B cell (primary cell): ENCODE measurements around the gene SH3D19. TPM values are rescaled to one million over a fixed set of nuclear protein-coding genes. Genes with fewer than 3 reads are reported as not detected.

Experiments
- ATAC-seq: fragments of 200-7000 bp; cut with Tn5 transposase; one replicate; pipeline ENCODE4 v1.10.0; 2021; ENCODE audit warnings: low read depth, mild to moderate bottlenecking, moderate number of reproducible peaks, moderate library complexity
- CTCF ChIA-PET: fragments of 350-600 bp; sonication (Branson Sonifier 250); formaldehyde crosslinking; loops from one replicate; lab custom pipeline; 2021; ENCODE audit warnings: antibody characterized with exemption, inconsistent platforms; lab: Charles Lee
- POLR2A ChIA-PET: fragments of 350-600 bp; sonication (Branson Sonifier 250); formaldehyde crosslinking; loops from one replicate; lab custom pipeline; 2021; ENCODE audit warnings: antibody characterized with exemption; lab: Charles Lee
- DNase-seq: peaks from one replicate; pipeline ENCODE4 v3.0.0; 2013
- H2AFZ ChIP-seq: 2 replicates; pipeline ENCODE4 v1.6.1; 2012; ENCODE audit warnings: mild to moderate bottlenecking, low read depth, low read length; ENCODE audit not compliant: insufficient read depth, poor library complexity, severe bottlenecking
- H3K27ac ChIP-seq, 2 donors: 1 replicate in 1 of 2; 2 replicates in 1 of 2; pipeline ENCODE4 v1.5.1; 2012 to 2013; ENCODE audit warnings: low read length in 2 of 2, mild to moderate bottlenecking in 2 of 2, moderate library complexity in 1 of 2
- H3K27me3 ChIP-seq, 4 experiments: fragments of 200-600 bp in 1 of 4; sonication (generic) in 1 of 4; replicated peaks in 1 of 4; 1 replicate in 2 of 4; 2 replicates in 2 of 4; pipeline versions ENCODE4 v1.6.1 to v1.7.0; 2013 to 2016; ENCODE audit warnings: low read length in 3 of 4, mild to moderate bottlenecking in 2 of 4, mixed read lengths in 1 of 4, moderate library complexity in 1 of 4; ENCODE audit not compliant: insufficient read depth in 4 of 4, control insufficient read depth in 3 of 4; ENCODE audit errors: control extremely low read depth in 1 of 4
- H3K36me3 ChIP-seq, 2 experiments: replicated peaks in 1 of 2; 1 replicate in 1 of 2; 2 replicates in 1 of 2; pipeline versions ENCODE4 v1.6.1 to v1.7.1; 2013; ENCODE audit warnings: low read length in 1 of 2; ENCODE audit not compliant: insufficient read depth in 2 of 2, control insufficient read depth in 1 of 2; ENCODE audit errors: control extremely low read depth in 1 of 2, extremely low read depth in 1 of 2
- H3K4me1 ChIP-seq, 2 donors: fragments of 200-600 bp in 1 of 2; sonication (generic) in 1 of 2; 1 replicate in 1 of 2; 2 replicates in 1 of 2; pipeline versions ENCODE4 v1.5.1 to v1.6.1; 2013 to 2017; ENCODE audit warnings: low read length in 2 of 2; ENCODE audit not compliant: control insufficient read depth in 2 of 2, insufficient read depth in 2 of 2
- H3K4me2 ChIP-seq: replicated peaks from 2 replicates; pipeline ENCODE3; 2012; ENCODE audit warnings: mild to moderate bottlenecking, low read depth, low read length; ENCODE audit not compliant: poor library complexity, severe bottlenecking
- H3K4me3 ChIP-seq, 5 experiments: fragments of 200-600 bp in 1 of 5; sonication (generic) in 1 of 5; 1 replicate in 3 of 5; 2 replicates in 2 of 5; pipeline versions ENCODE4 v1.5.1 to v1.7.0; 2011 to 2016; ENCODE audit warnings: low read length in 4 of 5, mild to moderate bottlenecking in 4 of 5, low read depth in 2 of 5, control low read depth in 1 of 5, moderate library complexity in 1 of 5; ENCODE audit not compliant: insufficient read depth in 1 of 5; ENCODE audit errors: control extremely low read depth in 1 of 5, extremely low read depth in 1 of 5
- H3K79me2 ChIP-seq: fragments of 200-600 bp; sonication (generic); one replicate; pipeline ENCODE4 v1.6.0; 2016; ENCODE audit warnings: low read length; ENCODE audit not compliant: control insufficient read depth, insufficient read depth
- H3K9ac ChIP-seq: fragments of 200-600 bp; sonication (generic); 2 replicates; pipeline ENCODE4 v1.6.1; 2017; ENCODE audit warnings: mild to moderate bottlenecking, low read length, moderate library complexity
- H3K9me3 ChIP-seq, 3 donors: one replicate each; pipeline versions ENCODE4 v1.6.1 to v1.7.1; 2013; ENCODE audit warnings: low read length in 2 of 3; ENCODE audit not compliant: control insufficient read depth in 2 of 3, insufficient read depth in 1 of 3; ENCODE audit errors: control extremely low read depth in 1 of 3
- H4K20me1 ChIP-seq: 2 replicates; pipeline ENCODE4 v1.6.0; 2012; ENCODE audit warnings: mild to moderate bottlenecking, low read length; ENCODE audit not compliant: insufficient read depth, control insufficient read depth, poor library complexity, severe bottlenecking
- H3K27ac Mint-ChIP-seq: one replicate; pipeline ENCODE4 v1.8.0; 2021; ENCODE audit warnings: mixed read lengths
- H3K27me3 Mint-ChIP-seq: one replicate; pipeline ENCODE4 v1.8.0; 2021; ENCODE audit warnings: mixed read lengths
- H3K4me1 Mint-ChIP-seq: one replicate; pipeline ENCODE4 v1.8.0; 2021; ENCODE audit warnings: mixed read lengths
- H3K4me3 Mint-ChIP-seq: one replicate; pipeline ENCODE4 v1.8.0; 2021; ENCODE audit warnings: mixed read lengths
- H3K9me3 Mint-ChIP-seq: one replicate; pipeline ENCODE4 v1.8.0; 2022; ENCODE audit warnings: mixed read lengths; ENCODE audit not compliant: insufficient read depth
- CTCF ChIP-seq: fragments of 200-600 bp; IDR thresholded peaks from one replicate; pipeline ENCODE4 v1.8.0; 2022; ENCODE audit warnings: antibody characterized with exemption, mild to moderate bottlenecking
- EZH2 ChIP-seq: IDR thresholded peaks from 2 replicates; pipeline ENCODE4 v1.6.1; 2012; ENCODE audit warnings: borderline replicate concordance, low read depth, mild to moderate bottlenecking, moderate library complexity, low read length; ENCODE audit not compliant: insufficient read depth, poor library complexity, severe bottlenecking
- WGBS: methylation state at CpG from one replicate; pipeline ENCODE4 v1.1.5; 2013; ENCODE audit warnings: missing lambda C conversion rate; ENCODE audit not compliant: insufficient coverage; 5-methylcytosine and 5-hydroxymethylcytosine counted together
- intact Hi-C: fragments of 100-400 bp; cut with micrococcal nuclease; formaldehyde crosslinking; loops from one replicate; pipeline ENCODE4 v1.10.0; 2022
- polyA plus RNA-seq: library from polyadenylated mRNA; depleted of rRNA; stranded (reverse); fragments of >200 nt; gene quantifications from 2 replicates; pipeline ENCODE4 v1.2.3, GENCODE V29; 2012
- total RNA-seq, 2 donors: library from RNA; stranded (reverse); fragments of 120-200 nt in 1 of 2; gene quantifications; 1 replicate in 1 of 2; 2 replicates in 1 of 2; pipeline versions ENCODE4 v1.2.3 to v1.2.4, GENCODE V29; 2013 to 2022

The SH3D19 gene
- total and polyA plus RNA-seq, 2 donors (not counting 1 experiment from before 2014, with no cell fraction given) = 0.01 TPM; not detected in 1

GRCh38 chr4:151207868-151208267 lies 117.5 kb downstream of the SH3D19 start:
- no peaks in the 10 kb centered on the region for H3K27me3 ChIP-seq
- CTCF ChIA-PET = no interaction called here
- H3K27me3 Mint-ChIP-seq = no peaks in the 10 kb centered on the region
- H3K4me1 ChIP-seq = no peaks in the 10 kb centered on the region
- no peak for ATAC-seq
- no peaks in the 10 kb centered on the region for H3K9me3 ChIP-seq
- intact Hi-C loops = no loop called here
- no peaks in the 10 kb centered on the region for H3K79me2 ChIP-seq
- TF ChIP-seq EZH2 (no peak), CTCF (no peak)
- no peak overlapping the region for H3K4me2 ChIP-seq
- no peak overlapping the region for H3K9ac ChIP-seq
- H3K4me3 Mint-ChIP-seq = no peak overlapping the region
- no peak overlapping the region for H2AFZ ChIP-seq
- H3K27ac Mint-ChIP-seq = no peak overlapping the region
- no peaks in the 10 kb centered on the region for H3K9me3 Mint-ChIP-seq
- no peak overlapping the region for H3K27ac ChIP-seq
- no peak overlapping the region for H3K4me3 ChIP-seq
- WGBS = no CpG with 5 or more reads among the region's 1 CpG
- no peak for DNase-seq
- H3K36me3 ChIP-seq = no peaks in the 10 kb centered on the region
- POLR2A ChIA-PET = no interaction called here
- H3K4me1 Mint-ChIP-seq = no peaks in the 10 kb centered on the region
- no peaks in the 10 kb centered on the region for H4K20me1 ChIP-seq

GRCh38 chr4:151207186-151207585 lies 118.2 kb downstream of the SH3D19 start:
- no CpG with 5 or more reads among the region's 1 CpG for WGBS

More at GRCh38 chr4:151207186-151207585, 118.2 kb downstream of the SH3D19 start:
- H4K20me1 ChIP-seq = no peaks in the 10 kb centered on the region
- H3K27me3 ChIP-seq = no peaks in the 10 kb centered on the region
- H3K4me1 Mint-ChIP-seq = no peaks in the 10 kb centered on the region
- no peak overlapping the region for H3K27ac Mint-ChIP-seq
- POLR2A ChIA-PET = no interaction called here
- no peak for DNase-seq
- H2AFZ ChIP-seq = no peak overlapping the region
- H3K27ac ChIP-seq = no peak overlapping the region
- no peak for TF ChIP-seq EZH2
- TF ChIP-seq CTCF = no peak
- H3K27me3 Mint-ChIP-seq = no peaks in the 10 kb centered on the region
- H3K4me1 ChIP-seq = no peaks in the 10 kb centered on the region
- H3K9me3 ChIP-seq = no peaks in the 10 kb centered on the region
- no peak overlapping the region for H3K9ac ChIP-seq
- no peak overlapping the region for H3K4me3 ChIP-seq
- CTCF ChIA-PET = no interaction called here
- H3K9me3 Mint-ChIP-seq = no peaks in the 10 kb centered on the region
- no peak overlapping the region for H3K4me3 Mint-ChIP-seq
- ATAC-seq = no peak
- H3K79me2 ChIP-seq = no peaks in the 10 kb centered on the region
- intact Hi-C loops = no loop called here
- H3K36me3 ChIP-seq = no peaks in the 10 kb centered on the region
- no peak overlapping the region for H3K4me2 ChIP-seq
